Testis (tissue), 3 donors: Measurements from ENCODE around the gene SSBP3. TPM values are rescaled to one million over a fixed set of nuclear protein-coding genes. Genes with fewer than 3 reads are reported as not detected.

Experiments
- DNase-seq: peaks from one replicate; pipeline ENCODE4 v3.0.0-alpha.2; 2019
- H3K27ac ChIP-seq, 2 donors: fragments of 200-600 bp; sonication (generic); one replicate each; pipeline ENCODE4 v1.5.1; 2019
- H3K27me3 ChIP-seq: fragments of 200-600 bp; sonication (generic); one replicate; pipeline ENCODE4 v1.5.1; 2019
- H3K36me3 ChIP-seq: fragments of 200-600 bp; sonication (generic); one replicate; pipeline ENCODE4 v1.5.1; 2017; ENCODE audit warnings: low read depth; ENCODE audit errors: missing control alignments
- H3K4me1 ChIP-seq: fragments of 200-600 bp; sonication (generic); one replicate; pipeline ENCODE4 v1.5.1; 2019
- H3K4me3 ChIP-seq, 2 donors: fragments of 200-600 bp; sonication (generic); one replicate each; pipeline ENCODE4 v1.5.1; 2017 to 2019
- H3K9me3 ChIP-seq: fragments of 200-600 bp; sonication (generic); one replicate; pipeline ENCODE4 v1.5.1; 2017
- CTCF ChIP-seq, 3 experiments: fragments of 450-650 bp in 2 of 3; fragments of 200-600 bp in 1 of 3; sonication (generic) in 1 of 3; IDR thresholded peaks; one replicate each; pipeline ENCODE4 v1.5.1; 2016 to 2019; ENCODE audit warnings: antibody characterized with exemption in 3 of 3, mild to moderate bottlenecking in 2 of 3, moderate library complexity in 1 of 3
- POLR2A ChIP-seq: fragments of 450-650 bp; IDR thresholded peaks from one replicate; pipeline ENCODE4 v1.6.1; 2017; ENCODE audit warnings: antibody characterized with exemption, mild to moderate bottlenecking, moderate library complexity
- WGBS, 2 donors: methylation state at CpG; one replicate each; pipeline ENCODE4 v1.1.5; 2018; 5-methylcytosine and 5-hydroxymethylcytosine counted together
- intact Hi-C: fragments of 100-400 bp; cut with DNase I; formaldehyde crosslinking; loops from one replicate; pipeline ENCODE4 v1.15.1; 2023; ENCODE audit warnings: low total_unique reads
- polyA plus RNA-seq: library from polyadenylated mRNA; stranded (reverse); fragments of 350-450 nt; fragmentation: Illumina TruSeq; extraction: RNeasy Lipid Tissue Mini Kit (QIAGEN cat#74804); gene quantifications from one replicate; pipeline ENCODE4 v1.2.3, GENCODE V29; 2014; ENCODE audit warnings: low read depth, low replicate concordance; ENCODE audit not compliant: insufficient read depth
- total RNA-seq, 2 donors: library from RNA; depleted of rRNA; stranded (reverse); fragments of >200 nt; gene quantifications; one replicate each; pipeline ENCODE4 v1.2.3, GENCODE V29; 2016

The SSBP3 gene
- total and polyA plus RNA-seq, 3 donors from 2014 or later = 88.8 to 99.0 (median 91.6) TPM

- Histone ChIP-seq H3K4me1 (peaks cover 46% of the 10 kb centered on the region), H3K27me3 (no peaks in the 10 kb centered on the region), H3K27ac (no peak overlapping the region), H3K4me3 (no peak overlapping the region), H3K36me3 (no peaks in the 10 kb centered on the region), H3K9me3 (no peaks in the 10 kb centered on the region)
- WGBS, 2 donors = 63 to 69% methylated on average over 5 of the region's 5 CpGs
- TF ChIP-seq CTCF (IDR thresholded peaks at IDR 0.05) (no peak), POLR2A (no peak)
- no peak for DNase-seq
- intact Hi-C loops = no loop called here
Observed at GRCh38 chr1:54357967-54358366, 48.2 kb downstream of the SSBP3 start.

DNA sequence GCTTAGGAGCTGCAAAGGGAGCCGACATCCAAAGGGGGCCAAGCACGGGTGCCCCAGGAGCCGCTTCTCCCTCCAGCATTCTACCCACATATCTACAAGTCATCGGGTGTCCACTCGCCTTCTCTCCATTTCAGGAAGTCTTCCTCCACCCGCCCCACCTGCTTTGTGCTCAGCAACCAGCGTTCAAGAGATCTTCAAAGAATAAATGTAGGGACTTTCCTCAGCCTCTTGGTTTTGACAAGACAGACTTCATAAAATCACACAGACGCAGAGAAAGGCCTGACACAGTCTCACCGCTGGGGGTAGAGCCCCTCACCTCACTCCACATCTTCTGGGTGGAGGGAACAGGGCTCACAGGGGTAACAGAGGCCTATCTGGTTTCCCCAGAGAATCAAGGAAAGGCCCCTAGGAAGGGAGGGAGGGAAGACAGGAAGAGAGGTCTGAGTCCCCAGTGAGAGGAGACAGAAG, 49.5 kb downstream of the SSBP3 start:
- 46 to 71% methylated on average over 9 of the region's 9 CpGs for WGBS, 2 donors
- H3K4me1 ChIP-seq = peaks cover 43% of the 10 kb centered on the region
- no peaks in the 10 kb centered on the region for H3K27me3 ChIP-seq
- intact Hi-C loops = no loop called here
- H3K9me3 ChIP-seq = no peaks in the 10 kb centered on the region
- H3K36me3 ChIP-seq = no peaks in the 10 kb centered on the region
- TF ChIP-seq POLR2A = no peak
- TF ChIP-seq CTCF (IDR thresholded peaks at IDR 0.05) = no peak
- no peak for DNase-seq
- peak overlapping the region in 1 of 2 donors; percentile 32 for H3K27ac ChIP-seq
- H3K4me3 ChIP-seq = no peak overlapping the region

GRCh38 chr1:54355931-54356679, 50.1 kb downstream of the SSBP3 start:
- TF ChIP-seq POLR2A (no peak), CTCF (IDR thresholded peaks at IDR 0.05) (no peak)
- H3K27ac ChIP-seq = peak overlapping the region in 1 of 2 donors; percentile 32
- intact Hi-C loops = no loop called here

DNA sequence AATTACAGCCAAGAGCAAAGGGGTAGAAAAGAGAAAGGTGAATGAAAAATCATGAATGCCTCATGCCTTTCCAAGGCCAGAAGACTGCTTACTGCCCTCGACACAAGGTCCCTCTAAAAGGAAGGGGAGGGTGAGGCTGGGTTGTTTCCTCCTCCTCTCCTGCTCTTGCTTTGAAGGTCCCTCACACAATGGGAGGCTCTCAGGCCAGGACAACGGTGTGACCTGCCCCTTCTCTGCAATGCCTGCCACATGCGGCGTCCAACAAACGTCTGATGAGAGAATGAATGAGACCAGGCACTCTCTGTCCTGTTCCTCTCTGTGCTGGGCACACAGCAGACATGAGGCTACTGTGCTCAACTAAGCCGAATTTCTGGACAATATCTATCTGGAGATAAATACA, 51.3 kb downstream of the SSBP3 start:
- peak overlapping the region; percentile 18 to 32 for H3K27ac ChIP-seq
- no peaks in the 10 kb centered on the region for H3K36me3 ChIP-seq
- TF ChIP-seq POLR2A = no peak
- no peak for TF ChIP-seq CTCF (IDR thresholded peaks at IDR 0.05)
- intact Hi-C loops = no loop called here
- no peak overlapping the region for H3K4me3 ChIP-seq
- no peaks in the 10 kb centered on the region for H3K27me3 ChIP-seq
- no peaks in the 10 kb centered on the region for H3K9me3 ChIP-seq
- peaks cover 43% of the 10 kb centered on the region for H3K4me1 ChIP-seq
- DNase-seq = peak; percentile 76
- WGBS, 2 donors = 41 to 61% methylated on average over 6 of the region's 6 CpGs

More at GRCh38 chr1:54355931-54356679, 50.1 kb downstream of the SSBP3 start:
- peaks cover 43% of the 10 kb centered on the region for H3K4me1 ChIP-seq
- H3K36me3 ChIP-seq = no peaks in the 10 kb centered on the region
- H3K27me3 ChIP-seq = no peaks in the 10 kb centered on the region
- 42 to 48% methylated on average over 25 to 30 of the region's 31 CpGs for WGBS, 2 donors
- no peaks in the 10 kb centered on the region for H3K9me3 ChIP-seq
- no peak overlapping the region for H3K4me3 ChIP-seq
- no peak for DNase-seq

- H3K9me3 ChIP-seq = no peaks in the 10 kb centered on the region
- no peak for DNase-seq
- TF ChIP-seq CTCF (IDR thresholded peaks at IDR 0.05) (no peak), POLR2A (no peak)
- no peak overlapping the region for H3K4me3 ChIP-seq
- H3K27ac ChIP-seq = no peak overlapping the region
- 65 to 80% methylated on average over 4 of the region's 4 CpGs for WGBS, 2 donors
- peaks cover 37% of the 10 kb centered on the region for H3K4me1 ChIP-seq
- no peaks in the 10 kb centered on the region for H3K27me3 ChIP-seq
- intact Hi-C loops = no loop called here
- no peaks in the 10 kb centered on the region for H3K36me3 ChIP-seq
Observed at GRCh38 chr1:54353959-54354358, 52.2 kb downstream of the SSBP3 start.
